Spinal cord (tissue), 10 donors: ENCODE data around the gene RAB6A. TPM values are rescaled to one million over a fixed set of nuclear protein-coding genes. Genes with fewer than 3 reads are reported as not detected.
A peak's percentile ranks its signal among the peaks of the same experiment; 100 is the strongest.

Source experiments
- DNase-seq, 6 donors: peaks; one replicate each; pipeline versions ENCODE4 v3.0.0 to v3.0.0-alpha.2; 2013 to 2015; ENCODE audit warnings: low spot score in 6 of 6, low read depth in 4 of 6
- H3K27ac ChIP-seq: one replicate; pipeline ENCODE4 v1.5.1; 2013; ENCODE audit warnings: low read depth, low read length, control low read depth
- H3K27me3 ChIP-seq: one replicate; pipeline ENCODE4 v1.6.1; 2013; ENCODE audit warnings: low read length; ENCODE audit not compliant: control insufficient read depth, insufficient read depth
- H3K36me3 ChIP-seq: one replicate; pipeline ENCODE4 v1.6.1; 2013; ENCODE audit warnings: low read length; ENCODE audit not compliant: control insufficient read depth, insufficient read depth
- H3K4me1 ChIP-seq: one replicate; pipeline ENCODE4 v1.6.1; 2013; ENCODE audit warnings: low read length; ENCODE audit not compliant: control insufficient read depth, insufficient read depth
- H3K4me3 ChIP-seq: one replicate; pipeline ENCODE4 v1.5.1; 2013; ENCODE audit warnings: low read depth, low read length, control low read depth
- H3K9me3 ChIP-seq: one replicate; pipeline ENCODE4 v1.6.1; 2013; ENCODE audit warnings: low read length; ENCODE audit not compliant: control insufficient read depth, insufficient read depth
- WGBS: methylation state at CpG from one replicate; pipeline ENCODE4 v1.1.5; 2013; ENCODE audit warnings: missing lambda C conversion rate; ENCODE audit not compliant: insufficient coverage; 5-methylcytosine and 5-hydroxymethylcytosine counted together
- long read RNA-seq, 4 donors: transcript quantifications; one replicate each; lab custom pipeline, GENCODE V29; 2026
- polyA plus RNA-seq, 2 donors: library from polyadenylated mRNA; unstranded; fragments of 120-200 nt; gene quantifications; one replicate each; pipeline ENCODE4 v1.2.1, GENCODE V29; 2013; ENCODE audit not compliant: insufficient read length in 2 of 2
- total RNA-seq, 2 donors: library from RNA; depleted of rRNA in 1 of 2; stranded (reverse); fragments of 120-200 nt in 1 of 2; fragments of >200 nt in 1 of 2; gene quantifications; one replicate each; pipeline versions ENCODE4 v1.2.3 to v1.2.4, GENCODE V29; 2013 to 2014
- donor health status: healthy.

The RAB6A gene
- total RNA-seq = 100 to 1,000 TPM; 129 to 219 TPM
- 100 to 1,000 TPM; 185 to 263 TPM for polyA plus RNA-seq
- long read RNA-seq, donor 1, transcript RAB6A-201 (8 exons, 3,389 nt) = minor isoform, 12 of 62 reads
- long read RNA-seq, donor 1, transcript RAB6A-202 (8 exons, 3,085 nt) = major isoform, 34 of 62 reads
- long read RNA-seq, donor 1, partial matches to known transcripts = 15 of 62 reads
- long read RNA-seq, donor 1, other reads (novel, unspliced or antisense) = 0 of 62 reads
- long read RNA-seq, donor 2, transcript RAB6A-201 (8 exons, 3,389 nt) = major isoform, 15 of 38 reads
- long read RNA-seq, donor 2, transcript RAB6A-202 (8 exons, 3,085 nt) = minor isoform, 10 of 38 reads
- long read RNA-seq, donor 2, partial matches to known transcripts = 12 of 38 reads
- long read RNA-seq, donor 2, other reads (novel, unspliced or antisense) = 0 of 38 reads
- long read RNA-seq, donor 3, transcript RAB6A-201 (8 exons, 3,389 nt) = minor isoform, 10 of 55 reads
- long read RNA-seq, donor 3, transcript RAB6A-202 (8 exons, 3,085 nt) = major isoform, 25 of 55 reads
- long read RNA-seq, donor 3, partial matches to known transcripts = 18 of 55 reads
- long read RNA-seq, donor 3, other reads (novel, unspliced or antisense) = 0 of 55 reads
- long read RNA-seq, donor 4, transcript RAB6A-201 (8 exons, 3,389 nt) = major isoform, 12 of 25 reads
- long read RNA-seq, donor 4, transcript RAB6A-202 (8 exons, 3,085 nt) = minor isoform, 7 of 25 reads
- long read RNA-seq, donor 4, partial matches to known transcripts = 5 of 25 reads
- long read RNA-seq, donor 4, other reads (novel, unspliced or antisense) = 0 of 25 reads

DNA sequence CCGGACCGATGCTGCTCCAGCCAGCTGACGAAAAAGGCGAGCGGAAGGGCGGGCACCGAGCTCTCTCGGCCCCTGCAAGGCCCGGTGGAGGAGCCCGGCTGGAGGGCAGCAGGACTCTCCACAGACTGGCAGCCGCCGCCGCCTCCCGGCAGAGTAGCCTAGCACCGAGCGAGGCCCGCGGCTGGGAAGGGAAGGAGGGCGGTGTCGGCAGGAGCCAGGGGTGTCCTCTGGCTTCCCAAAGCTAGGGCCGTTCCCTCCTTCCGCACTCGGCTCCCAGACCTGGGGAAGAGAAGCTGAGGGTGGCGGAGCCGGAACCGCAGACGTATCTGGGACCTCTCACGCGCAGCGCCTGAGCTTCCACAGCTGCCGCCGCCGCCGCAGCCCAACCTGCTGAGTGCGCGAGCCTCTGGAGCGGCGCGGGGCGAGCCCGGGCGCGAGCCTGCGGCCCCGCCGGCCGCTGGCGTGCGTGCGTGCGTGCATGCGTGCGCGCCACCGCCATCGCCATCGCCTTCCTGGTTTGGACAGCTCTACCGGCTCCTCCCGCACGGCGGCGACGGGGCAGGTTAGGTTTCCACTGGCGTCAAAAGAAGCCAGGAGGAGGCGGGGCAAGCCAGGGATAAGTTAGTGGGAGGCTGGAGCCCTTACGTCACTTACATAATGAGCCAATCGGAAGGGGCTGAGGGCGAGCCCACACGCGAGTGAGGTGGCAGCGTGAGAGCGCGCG, at the start of gene RAB6A:
Gene RAB6A (minus strand): TSS at position 396 of the 724 bp plus-strand sequence. CDS start 439 bp downstream, outside the sequence.
- Histone ChIP-seq H3K9me3 (no peaks in the 10 kb centered on the region), H3K36me3 (peaks cover under 1% of the 10 kb centered on the region), H3K27me3 (no peaks in the 10 kb centered on the region), H3K27ac (peak within 1 kb of the TSS; percentile 98), H3K4me3 (peak within 1 kb of the TSS; percentile 91), H3K4me1 (peaks cover 4% of the 10 kb centered on the region)
- peak; percentile 94 to 100 (median 100) for DNase-seq
- WGBS = under 1% methylated on average over 74 of the region's 74 CpGs

DNA sequence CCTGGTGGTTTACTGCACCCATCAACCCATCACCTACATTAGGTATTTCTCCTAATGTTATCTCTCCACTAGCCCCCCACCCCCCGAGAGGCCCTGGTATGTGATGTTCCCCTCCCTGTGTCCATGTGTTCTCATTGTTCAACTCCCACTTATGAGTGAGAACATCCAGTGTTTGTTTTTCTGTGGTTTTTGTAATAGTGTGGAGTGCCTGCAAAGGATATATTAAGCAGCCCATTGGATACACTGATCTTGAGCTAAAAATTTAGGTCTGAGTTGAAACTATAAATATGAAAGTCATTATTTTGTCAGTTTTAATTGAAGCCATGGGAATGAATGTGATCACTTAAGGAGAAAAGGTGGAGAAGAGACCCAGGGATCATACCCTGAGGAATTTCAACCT, 49.8 kb upstream of the RAB6A start:
- H3K4me3 ChIP-seq = no peak overlapping the region
- no peak for DNase-seq
- WGBS = no CpG with 5 or more reads among the region's 1 CpG
- peaks cover 21% of the 10 kb centered on the region for H3K36me3 ChIP-seq
- no peaks in the 10 kb centered on the region for H3K9me3 ChIP-seq
- H3K4me1 ChIP-seq = no peaks in the 10 kb centered on the region
- H3K27ac ChIP-seq = no peak overlapping the region
- H3K27me3 ChIP-seq = no peaks in the 10 kb centered on the region

DNA sequence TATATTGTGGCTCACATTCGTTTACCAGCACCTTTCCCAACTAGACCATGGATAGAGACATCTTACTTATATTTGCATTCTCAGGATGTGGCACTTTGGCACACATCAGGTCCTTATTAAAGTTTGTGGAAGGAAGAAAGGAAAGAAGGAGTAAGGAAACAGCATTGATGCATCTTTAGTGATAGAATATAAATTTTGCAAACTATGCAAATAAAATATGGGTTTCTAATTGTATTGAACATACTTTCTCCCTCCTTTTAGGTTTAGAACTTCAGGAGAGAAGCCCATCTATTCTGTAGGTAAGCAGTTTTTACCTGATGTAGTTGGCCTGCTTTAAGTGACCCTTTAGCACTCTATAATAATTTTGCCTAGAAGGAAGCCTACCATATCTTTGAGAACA, 47.2 kb upstream of the RAB6A start:
- H3K36me3 ChIP-seq = peaks cover 20% of the 10 kb centered on the region
- no peaks in the 10 kb centered on the region for H3K4me1 ChIP-seq
- no peaks in the 10 kb centered on the region for H3K9me3 ChIP-seq
- H3K27me3 ChIP-seq = no peaks in the 10 kb centered on the region
- no CpG with 5 or more reads among the region's 1 CpG for WGBS
- DNase-seq = no peak
- H3K4me3 ChIP-seq = no peak overlapping the region
- H3K27ac ChIP-seq = no peak overlapping the region

DNA sequence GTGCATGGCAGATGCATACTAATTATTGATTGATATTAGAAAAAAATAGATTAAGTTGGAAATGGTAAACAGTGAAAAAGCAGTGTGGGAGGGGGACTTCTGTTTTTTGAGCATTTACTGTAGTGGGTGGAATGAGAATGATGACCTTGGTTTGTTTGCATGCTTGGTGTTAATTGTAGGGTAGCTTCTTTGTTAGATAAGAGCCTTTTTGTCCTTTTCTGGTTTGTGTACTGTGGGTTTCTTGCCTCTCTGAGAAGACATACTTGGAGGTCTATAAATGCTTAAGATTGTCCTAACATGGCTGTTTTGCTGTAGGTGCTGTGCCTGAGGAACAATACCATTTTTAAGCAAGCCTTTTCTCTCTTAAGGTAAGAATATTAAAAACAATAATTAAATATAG, 43.8 kb upstream of the RAB6A start:
- Histone ChIP-seq H3K4me3 (no peak overlapping the region), H3K27ac (no peak overlapping the region), H3K9me3 (no peaks in the 10 kb centered on the region), H3K4me1 (no peaks in the 10 kb centered on the region), H3K27me3 (no peaks in the 10 kb centered on the region), H3K36me3 (peaks cover 20% of the 10 kb centered on the region)
- DNase-seq = no peak

DNA sequence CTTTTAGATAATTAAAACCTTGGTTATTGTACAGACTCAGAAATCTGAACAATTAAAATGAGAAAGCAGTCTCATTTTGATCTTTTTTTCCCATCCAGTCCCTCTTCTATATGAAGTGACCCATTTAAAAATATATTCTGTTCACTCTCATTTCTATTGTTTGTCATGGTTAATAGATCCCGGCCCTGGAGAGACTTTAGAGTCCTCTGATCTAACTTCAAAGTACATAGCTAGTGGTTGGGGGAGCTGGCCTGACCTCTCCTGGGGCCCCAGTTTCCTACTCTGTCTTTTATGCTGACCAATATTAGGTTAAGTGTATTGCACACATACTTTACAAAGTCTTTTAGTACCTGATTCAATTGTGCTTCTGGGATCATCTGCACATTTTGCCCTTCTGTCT, 40.3 kb upstream of the RAB6A start:
- no peak overlapping the region for H3K4me3 ChIP-seq
- H3K27me3 ChIP-seq = no peaks in the 10 kb centered on the region
- H3K27ac ChIP-seq = no peak overlapping the region
- peaks cover 16% of the 10 kb centered on the region for H3K36me3 ChIP-seq
- DNase-seq = no peak
- H3K9me3 ChIP-seq = no peaks in the 10 kb centered on the region
- peaks cover 14% of the 10 kb centered on the region for H3K4me1 ChIP-seq
- WGBS = no CpG with 5 or more reads among the region's 1 CpG

DNA sequence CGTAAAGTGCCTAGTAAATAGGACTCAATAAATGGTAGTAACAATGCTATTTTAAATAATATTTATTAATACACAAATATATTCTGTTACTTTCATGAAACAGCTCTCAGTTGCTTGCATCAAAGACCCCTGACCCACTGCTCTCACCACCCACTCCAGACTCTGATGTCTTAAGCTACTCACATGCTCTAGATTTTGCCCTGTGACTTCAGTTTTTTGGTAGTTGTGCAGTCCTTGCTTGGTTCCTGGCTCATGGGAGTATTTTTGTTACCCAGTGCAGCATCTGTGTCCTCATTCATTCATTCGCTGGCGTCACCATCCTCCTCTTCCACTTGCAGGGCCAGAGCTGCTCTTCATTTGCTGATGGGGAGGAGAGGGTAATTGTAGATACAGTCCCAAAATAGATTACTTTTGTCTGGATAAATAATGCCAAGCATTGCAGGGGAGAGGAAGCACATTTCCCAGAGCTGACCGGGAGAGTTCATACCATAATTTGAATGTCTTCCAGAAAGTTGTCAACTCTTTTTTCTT, 39.5 kb upstream of the RAB6A start:
- DNase-seq = no peak
- H3K4me1 ChIP-seq = peaks cover 17% of the 10 kb centered on the region
- peaks cover 16% of the 10 kb centered on the region for H3K36me3 ChIP-seq
- WGBS = no CpG with 5 or more reads among the region's 4 CpGs
- H3K9me3 ChIP-seq = no peaks in the 10 kb centered on the region
- no peak overlapping the region for H3K27ac ChIP-seq
- no peak overlapping the region for H3K4me3 ChIP-seq
- H3K27me3 ChIP-seq = no peaks in the 10 kb centered on the region

DNA sequence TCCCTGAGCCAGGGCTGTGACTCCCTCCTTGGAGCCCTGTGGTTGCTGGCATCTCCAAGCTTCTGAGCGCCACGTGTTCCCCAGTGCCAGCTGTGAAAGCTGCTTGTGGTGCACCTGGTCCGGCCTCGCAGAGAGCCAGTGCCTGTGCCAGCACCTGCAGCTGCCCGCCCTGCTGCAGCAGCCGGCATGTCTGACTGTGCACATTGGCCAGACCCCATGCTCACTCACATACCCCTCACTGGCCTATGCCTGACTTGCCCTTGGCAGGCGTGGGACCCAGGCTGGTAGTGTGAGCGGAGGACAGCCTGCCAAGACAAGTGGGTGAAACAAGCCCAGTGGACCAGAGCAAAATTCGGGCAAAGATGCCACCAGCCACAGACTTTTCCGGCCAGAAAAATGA, 36.6 kb upstream of the RAB6A start:
- H3K9me3 ChIP-seq = no peaks in the 10 kb centered on the region
- peaks cover 16% of the 10 kb centered on the region for H3K36me3 ChIP-seq
- no peak overlapping the region for H3K4me3 ChIP-seq
- H3K27me3 ChIP-seq = no peaks in the 10 kb centered on the region
- 60% methylated on average over 9 of the region's 10 CpGs for WGBS
- DNase-seq = no peak
- H3K4me1 ChIP-seq = peaks cover 17% of the 10 kb centered on the region
- peak overlapping the region; percentile 25 for H3K27ac ChIP-seq

DNA sequence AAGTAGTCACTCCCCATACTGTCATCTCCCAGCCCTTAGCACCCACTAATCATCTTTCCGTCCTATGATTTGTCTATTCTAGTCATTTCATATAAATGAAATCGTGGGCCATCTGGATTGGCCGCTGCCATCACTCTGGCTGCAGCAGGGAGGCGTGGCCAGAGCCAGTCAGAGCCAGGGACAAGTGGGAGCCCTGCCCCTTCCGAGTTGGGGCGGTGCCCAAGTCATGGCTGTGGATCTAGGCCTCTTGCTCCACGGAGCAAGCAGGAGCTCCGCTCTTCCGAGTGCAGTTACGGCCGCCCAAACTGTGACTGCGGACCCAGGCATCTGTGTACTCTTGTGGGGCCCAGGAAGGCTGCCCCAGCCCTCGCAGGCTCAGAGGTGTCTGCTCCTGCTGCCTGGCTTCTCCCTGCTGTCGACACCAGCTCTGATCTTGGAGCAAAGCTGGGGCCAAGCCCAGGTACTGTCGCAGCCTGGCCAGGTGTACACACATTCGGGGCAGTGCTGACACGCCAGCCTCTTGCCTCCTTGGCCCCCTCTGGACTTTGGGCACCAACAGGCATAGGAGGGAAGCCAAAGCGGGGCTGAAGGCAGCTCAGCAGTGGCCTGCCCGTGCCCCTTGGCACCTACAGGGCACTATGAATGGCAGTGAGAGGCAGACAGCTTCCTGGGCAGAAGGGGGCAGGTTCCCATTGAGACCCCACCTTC, 35.2 kb upstream of the RAB6A start:
- H3K27ac ChIP-seq = no peak overlapping the region
- WGBS = 87% methylated on average over 19 of the region's 19 CpGs
- peaks cover 17% of the 10 kb centered on the region for H3K4me1 ChIP-seq
- H3K36me3 ChIP-seq = peaks cover 16% of the 10 kb centered on the region
- no peak overlapping the region for H3K4me3 ChIP-seq
- H3K27me3 ChIP-seq = no peaks in the 10 kb centered on the region
- H3K9me3 ChIP-seq = no peaks in the 10 kb centered on the region
- no peak for DNase-seq

DNA sequence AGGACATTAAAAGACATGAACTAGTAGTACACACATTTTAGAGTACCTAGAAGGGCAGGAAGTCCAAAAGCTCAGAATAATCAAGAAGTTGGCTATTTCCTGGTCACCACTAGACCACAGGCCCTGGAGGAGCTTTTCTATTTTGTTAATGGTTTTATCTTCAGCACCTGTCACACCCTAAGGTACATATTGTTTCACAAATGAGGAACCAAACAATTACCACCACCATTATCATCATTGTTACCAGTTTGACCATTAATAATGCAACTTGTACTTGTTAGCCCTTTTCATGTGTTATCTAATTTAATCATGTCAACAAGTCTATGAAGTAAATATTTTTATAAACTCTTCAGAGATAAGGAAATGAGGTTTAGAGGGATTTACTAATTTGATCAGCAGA, 31.7 kb upstream of the RAB6A start:
- H3K27me3 ChIP-seq = no peaks in the 10 kb centered on the region
- H3K9me3 ChIP-seq = no peaks in the 10 kb centered on the region
- peaks cover 16% of the 10 kb centered on the region for H3K36me3 ChIP-seq
- H3K27ac ChIP-seq = no peak overlapping the region
- no peak overlapping the region for H3K4me3 ChIP-seq
- H3K4me1 ChIP-seq = peaks cover 23% of the 10 kb centered on the region
- no peak for DNase-seq
